SH-SY5Y (cell line): ENCODE results near the gene PNPLA7.

ENCODE experiments used
- GATA2 ChIP-seq: IDR thresholded peaks from 2 replicates; pipeline ENCODE4 v1.6.1; 2011; ENCODE audit warnings: mild to moderate bottlenecking, low read depth, low read length
- GATA3 ChIP-seq: IDR thresholded peaks from 2 replicates; pipeline ENCODE4 v1.6.1; 2011; ENCODE audit warnings: low read depth, mild to moderate bottlenecking, low read length, moderate library complexity

- no peak for TF ChIP-seq GATA2
- no peak for TF ChIP-seq GATA3
These were observed 96.0 kb downstream of the PNPLA7 start for GRCh38 chr9:137454145-137454596.
